ENCODE data around the gene AKT1. TPM values are rescaled to one million over a fixed set of nuclear protein-coding genes. Genes with fewer than 3 reads are reported as not detected.

The AKT1 gene
- total RNA-seq, 1 donor from 2014 or later, result 191 TPM

DNA sequence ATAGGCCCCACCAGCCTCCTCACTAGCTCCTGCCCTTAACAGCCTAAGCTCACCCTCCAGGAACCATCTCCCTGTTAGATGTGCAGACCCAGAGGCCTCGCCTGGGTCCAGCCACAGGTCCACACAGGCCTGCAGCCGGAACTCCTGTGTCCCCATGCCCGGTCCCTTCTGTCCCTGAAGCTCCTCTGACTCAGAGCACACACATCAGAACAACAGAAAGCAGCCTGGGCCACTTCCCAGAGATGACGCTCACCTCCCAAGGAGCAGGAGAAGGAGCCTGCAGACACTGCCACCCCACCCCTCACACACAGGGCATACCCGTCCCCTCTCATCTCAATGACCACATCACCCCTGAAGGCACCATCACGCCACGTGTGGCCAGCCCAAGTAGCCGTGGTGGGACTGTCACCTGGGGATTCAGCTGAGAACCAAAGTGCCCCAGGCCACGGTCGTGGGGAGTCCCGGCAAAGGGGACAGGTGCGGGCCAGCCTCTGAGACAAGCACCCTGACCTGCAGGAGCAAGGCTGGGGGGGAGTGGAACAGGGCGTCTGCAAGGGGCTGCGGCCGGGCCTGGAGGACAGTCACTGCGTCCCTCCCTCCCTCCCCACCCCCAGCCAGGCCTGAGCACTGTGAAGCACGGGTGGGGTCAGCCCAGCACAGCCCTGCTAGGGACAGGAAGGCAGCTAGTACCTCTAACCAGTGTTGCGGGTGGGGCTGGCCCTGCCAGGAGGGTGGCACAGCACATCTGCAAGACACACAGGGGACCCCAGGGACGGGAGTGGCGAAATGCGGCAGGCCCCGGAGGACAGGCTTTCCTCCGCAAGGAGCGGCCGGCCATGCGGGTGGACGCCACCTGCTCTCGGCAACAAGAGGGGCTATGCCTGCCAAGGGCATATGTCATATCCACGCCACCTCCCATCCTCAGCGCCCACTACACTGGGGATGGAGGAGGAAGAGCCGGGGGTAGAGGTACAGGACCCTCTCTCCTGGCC is 5.5 kb downstream of the AKT1 start:
- TF ChIP-seq CTCF (IDR thresholded peaks at IDR 0.05; ENCODE audit: insufficient read depth, low read length, severe bottlenecking), result no peak
- Histone ChIP-seq H3K4me3 (ENCODE audit: low read depth, low read length) (no peak overlapping the region), H3K27me3 (ENCODE audit: control insufficient read depth, insufficient read depth, low read length) (no peaks in the 10 kb centered on the region), H3K36me3 (ENCODE audit: control insufficient read depth, insufficient read depth, low read length) (peaks cover 25% of the 10 kb centered on the region)
- no peak for FAIRE-seq
- DNase-seq (ENCODE audit: low read depth), result no peak

GRCh38 chr14:104788873-104789663 is 6.5 kb downstream of the AKT1 start:
- Histone ChIP-seq H3K27me3 (ENCODE audit: control insufficient read depth, insufficient read depth, low read length) (no peaks in the 10 kb centered on the region), H3K36me3 (ENCODE audit: control insufficient read depth, insufficient read depth, low read length) (peaks cover 30% of the 10 kb centered on the region), H3K4me3 (ENCODE audit: low read depth, low read length) (no peak overlapping the region)
- no peak for DNase-seq (ENCODE audit: low read depth)
- FAIRE-seq, result no peak
- TF ChIP-seq CTCF (IDR thresholded peaks at IDR 0.05; ENCODE audit: insufficient read depth, low read length, severe bottlenecking), result no peak

- Histone ChIP-seq H3K4me3 (ENCODE audit: low read depth, low read length) (no peak overlapping the region), H3K36me3 (ENCODE audit: control insufficient read depth, insufficient read depth, low read length) (peaks cover 32% of the 10 kb centered on the region), H3K27me3 (ENCODE audit: control insufficient read depth, insufficient read depth, low read length) (no peaks in the 10 kb centered on the region)
- DNase-seq (ENCODE audit: low read depth) (no peak), FAIRE-seq (no peak)
- no peak for TF ChIP-seq CTCF (IDR thresholded peaks at IDR 0.05; ENCODE audit: insufficient read depth, low read length, severe bottlenecking)
Measured at GRCh38 chr14:104788161-104788818, 7.3 kb downstream of the AKT1 start.

- no peak overlapping the region for H3K4me3 ChIP-seq (ENCODE audit: low read depth, low read length)
- no peak for TF ChIP-seq CTCF (IDR thresholded peaks at IDR 0.05; ENCODE audit: insufficient read depth, low read length, severe bottlenecking)
- no peaks in the 10 kb centered on the region for H3K27me3 ChIP-seq (ENCODE audit: control insufficient read depth, insufficient read depth, low read length)
- FAIRE-seq, result no peak
- H3K36me3 ChIP-seq (ENCODE audit: control insufficient read depth, insufficient read depth, low read length), result peaks cover 33% of the 10 kb centered on the region
- DNase-seq (ENCODE audit: low read depth), result no peak
Measured at GRCh38 chr14:104787736-104788135, 7.8 kb downstream of the AKT1 start.

DNA sequence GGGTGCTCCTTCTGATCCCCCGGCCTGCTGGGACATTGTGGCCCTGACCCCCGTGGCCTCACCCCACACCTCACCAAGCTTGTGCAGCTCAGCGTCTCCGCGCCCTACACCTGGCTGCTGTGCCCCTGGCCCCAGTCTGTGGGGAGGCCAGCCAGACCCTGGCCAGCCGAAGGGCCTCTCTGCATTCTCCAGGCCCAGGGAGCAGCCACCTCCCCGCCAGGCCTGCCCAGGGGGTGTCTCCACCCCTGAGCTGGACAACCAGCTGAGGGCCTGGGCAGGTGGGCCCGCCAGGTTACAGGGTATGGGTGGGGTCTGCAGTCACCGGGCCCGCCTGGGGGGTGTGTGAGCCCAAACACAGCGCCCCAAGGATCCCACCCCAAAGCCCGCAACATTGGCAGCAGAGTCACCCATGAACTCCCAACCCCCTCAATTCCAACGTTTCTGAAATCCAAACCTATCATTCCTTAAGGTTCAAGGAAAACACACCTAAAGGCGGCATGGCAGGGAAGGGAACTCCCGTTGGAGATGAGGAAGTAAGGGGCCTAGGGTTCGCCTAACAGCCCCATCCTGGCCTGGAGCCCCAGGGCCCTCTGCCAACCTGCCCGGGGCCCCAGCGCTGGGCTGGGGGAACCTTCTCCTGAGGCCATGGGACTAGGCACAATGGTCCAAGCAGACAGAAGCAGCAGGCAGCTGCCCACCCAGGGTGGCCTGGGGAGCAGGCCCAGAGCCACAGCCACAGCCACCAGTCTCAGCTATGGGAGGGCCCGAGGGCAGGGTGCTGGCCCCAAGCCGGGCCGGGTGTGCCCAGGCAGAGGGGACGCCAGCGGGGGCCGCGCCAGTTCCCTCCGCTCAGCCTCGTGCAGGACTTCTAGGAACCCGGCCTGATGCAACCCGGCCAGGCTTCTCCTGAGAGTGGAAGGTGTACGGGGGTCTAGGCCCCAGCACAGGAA is 8.5 kb downstream of the AKT1 start:
- DNase-seq (ENCODE audit: low read depth) (no peak), FAIRE-seq (no peak)
- Histone ChIP-seq H3K36me3 (ENCODE audit: control insufficient read depth, insufficient read depth, low read length) (peaks cover 29% of the 10 kb centered on the region), H3K27me3 (ENCODE audit: control insufficient read depth, insufficient read depth, low read length) (no peaks in the 10 kb centered on the region), H3K4me3 (ENCODE audit: low read depth, low read length) (no peak overlapping the region)
- no peak for TF ChIP-seq CTCF (IDR thresholded peaks at IDR 0.05; ENCODE audit: insufficient read depth, low read length, severe bottlenecking)
